Stimulated activated CD4-positive, alpha-beta T cell treated with anti-CD3 and anti-CD28 coated beads, Interleukin-12 subunit alpha, Interleukin-12 subunit beta, amount 100 ng/mL, for 24 hours (primary cell): ENCODE measurements around the gene ILF2.
"Not testable (repeated sequence)": the region's sequence is repeated elsewhere in the genome, so short reads cannot be mapped to it uniquely, and the experiment has no call there.

Experiments used
- DNase-seq, 2 experiments: peaks; one replicate each; pipeline ENCODE4 v3.0.0-alpha.2; 2020; ENCODE audit warnings: low read depth in 2 of 2

The ILF2 gene

GRCh38 chr1:153649137-153649862, 21.5 kb downstream of the ILF2 start:
- DNase-seq: no peak

GRCh38 chr1:153648000-153648643, 22.7 kb downstream of the ILF2 start:
- no peak for DNase-seq

- no peak for DNase-seq
Measured at GRCh38 chr1:153647346-153647714, 23.5 kb downstream of the ILF2 start.

DNA sequence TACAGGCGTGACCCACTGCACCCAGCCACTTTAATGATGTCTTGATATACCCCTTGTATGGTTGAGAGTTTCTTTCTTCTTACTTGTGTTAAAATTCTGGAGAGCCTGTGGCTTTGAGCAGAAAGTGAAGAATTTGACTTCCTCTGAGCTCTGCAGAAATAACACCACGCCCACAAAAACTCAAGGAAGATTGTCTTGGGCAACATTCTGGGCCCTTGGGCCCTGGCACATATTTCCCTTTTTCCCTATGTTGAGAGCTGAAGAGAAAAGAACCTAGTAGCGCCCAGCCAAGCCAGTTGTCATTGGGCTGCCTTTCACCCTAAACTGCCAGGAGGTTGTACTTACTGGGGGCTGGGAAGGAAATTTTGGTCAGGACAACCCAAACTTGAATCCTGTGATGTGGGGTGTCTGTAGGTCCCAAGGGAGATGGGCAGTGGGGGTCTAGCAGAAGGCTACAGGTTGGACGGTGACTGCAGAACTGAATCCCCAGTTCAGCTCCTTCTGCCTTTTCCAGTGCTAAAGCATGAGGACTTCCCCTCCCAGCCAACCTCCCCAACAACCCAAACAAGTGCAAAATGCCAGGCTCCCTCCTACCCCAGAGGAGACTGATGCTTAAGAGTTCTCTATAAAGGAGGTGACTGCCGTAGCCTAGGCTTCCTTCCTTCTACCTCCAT, 24.0 kb downstream of the ILF2 start:
- no peak for DNase-seq

- DNase-seq: no peak
Measured at GRCh38 chr1:153643816-153644215, 27.0 kb downstream of the ILF2 start.

GRCh38 chr1:153643100-153643499, 27.7 kb downstream of the ILF2 start:
- DNase-seq: no peak

DNA sequence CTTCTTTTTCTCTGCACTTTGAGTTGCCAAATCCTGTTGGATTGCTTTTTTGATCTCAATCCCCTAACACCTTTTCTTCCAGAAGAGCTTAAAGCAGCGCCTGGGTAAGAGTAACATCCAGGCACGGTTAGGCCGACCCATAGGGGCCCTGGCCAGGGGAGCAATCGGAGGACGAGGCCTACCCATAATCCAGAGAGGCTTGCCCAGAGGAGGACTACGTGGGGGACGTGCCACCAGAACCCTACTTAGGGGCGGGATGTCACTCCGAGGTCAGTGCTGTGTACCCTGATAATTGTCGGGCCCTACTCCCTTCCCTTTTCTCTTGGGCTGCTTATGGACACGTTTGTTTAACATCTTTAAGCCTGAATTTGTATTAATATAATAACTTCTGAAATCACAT, 28.6 kb downstream of the ILF2 start:
- no peak for DNase-seq

DNA sequence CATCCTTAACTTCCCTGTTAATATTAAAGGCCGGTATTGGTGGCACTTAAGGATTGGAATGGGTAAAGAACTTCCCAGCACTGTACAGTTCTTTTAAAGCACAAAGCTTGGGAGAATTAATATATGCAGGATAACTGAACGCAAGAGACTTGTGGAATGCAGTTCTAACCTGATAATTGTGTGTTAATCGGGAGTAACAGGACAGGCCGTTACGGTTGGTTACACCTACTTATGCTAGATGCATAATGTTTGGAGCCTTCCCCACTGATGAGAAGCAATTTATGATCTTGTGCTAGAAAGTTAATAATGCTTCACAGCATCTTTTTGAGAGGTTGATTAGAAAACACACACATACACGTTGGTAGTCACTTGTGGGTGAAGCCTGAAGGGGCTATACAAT, 29.9 kb downstream of the ILF2 start:
- no peak for DNase-seq

DNA sequence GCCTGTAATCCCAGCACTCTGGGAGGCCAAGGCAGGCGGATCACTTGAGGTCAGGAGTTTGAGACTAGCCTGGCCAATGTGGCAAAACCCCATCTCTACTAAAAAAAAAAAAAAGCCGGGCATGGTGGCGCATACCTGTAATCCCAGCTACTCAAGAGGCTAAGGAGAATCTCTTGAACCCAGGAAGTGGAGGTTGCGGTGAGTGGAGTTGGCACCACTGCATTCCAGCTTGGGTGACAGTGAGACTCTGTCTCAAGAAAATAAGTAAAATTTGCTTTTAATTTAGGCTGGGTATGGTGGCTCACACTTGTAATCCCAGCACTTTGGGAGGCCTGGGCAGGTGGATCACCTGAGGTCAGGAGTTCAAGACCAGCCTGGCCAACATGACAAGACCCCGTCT, 30.6 kb downstream of the ILF2 start:
- not testable (repeated sequence) for DNase-seq

DNA sequence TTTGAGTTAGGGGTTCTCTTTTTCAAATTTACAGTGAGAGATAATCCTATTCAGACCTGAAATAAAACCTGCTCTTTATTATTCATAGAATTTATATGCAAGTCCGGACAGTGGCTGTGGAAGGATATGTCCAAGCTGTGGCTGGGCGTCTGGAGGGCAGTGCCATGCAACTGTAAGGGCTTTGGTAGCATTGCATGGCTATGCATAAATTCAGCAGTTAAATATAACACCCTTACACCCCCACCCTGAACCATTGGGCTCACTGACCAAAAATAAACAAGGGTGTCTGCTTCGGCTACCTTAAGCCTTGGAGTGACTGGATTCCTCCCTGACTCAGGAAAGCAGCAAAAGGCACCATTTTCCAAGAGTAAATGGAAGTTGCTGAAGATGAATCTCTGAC, 31.5 kb downstream of the ILF2 start:
- no peak for DNase-seq

DNA sequence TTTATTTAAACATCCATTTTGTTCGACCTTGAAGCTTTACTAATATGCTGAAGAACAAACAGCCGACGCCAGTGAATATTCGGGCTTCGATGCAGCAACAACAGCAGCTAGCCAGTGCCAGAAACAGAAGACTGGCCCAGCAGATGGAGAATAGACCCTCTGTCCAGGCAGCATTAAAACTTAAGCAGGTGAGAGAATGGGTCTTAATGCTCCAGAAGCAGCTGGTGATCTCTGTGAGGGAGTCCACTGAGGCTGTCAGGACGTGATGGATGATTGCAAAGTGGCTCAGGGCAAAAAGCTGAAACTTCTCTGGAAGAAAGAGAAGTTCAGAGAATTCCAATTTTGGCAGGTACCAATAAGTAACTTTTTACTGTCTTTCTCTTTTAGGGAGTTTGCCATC, 32.5 kb downstream of the ILF2 start:
- DNase-seq: no peak

DNA sequence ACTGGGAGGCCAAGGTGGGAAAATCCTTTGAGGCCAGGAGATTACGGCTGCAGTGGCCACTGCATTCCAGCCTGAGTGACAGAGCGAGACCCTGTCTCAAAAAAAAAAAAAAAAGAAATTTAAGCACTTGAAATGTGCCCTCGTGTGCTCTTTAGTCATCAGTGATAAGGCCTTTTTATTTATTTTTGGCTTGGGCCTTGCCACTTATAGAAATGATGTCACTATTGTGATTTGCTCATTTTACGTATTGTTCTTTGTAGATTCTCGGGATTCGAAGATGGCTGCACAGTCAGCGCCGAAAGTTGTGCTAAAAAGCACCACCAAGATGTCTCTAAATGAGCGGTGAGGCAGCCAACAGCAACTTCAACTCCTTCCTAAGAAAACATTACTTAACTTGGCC, 34.5 kb downstream of the ILF2 start:
- no peak for DNase-seq

DNA sequence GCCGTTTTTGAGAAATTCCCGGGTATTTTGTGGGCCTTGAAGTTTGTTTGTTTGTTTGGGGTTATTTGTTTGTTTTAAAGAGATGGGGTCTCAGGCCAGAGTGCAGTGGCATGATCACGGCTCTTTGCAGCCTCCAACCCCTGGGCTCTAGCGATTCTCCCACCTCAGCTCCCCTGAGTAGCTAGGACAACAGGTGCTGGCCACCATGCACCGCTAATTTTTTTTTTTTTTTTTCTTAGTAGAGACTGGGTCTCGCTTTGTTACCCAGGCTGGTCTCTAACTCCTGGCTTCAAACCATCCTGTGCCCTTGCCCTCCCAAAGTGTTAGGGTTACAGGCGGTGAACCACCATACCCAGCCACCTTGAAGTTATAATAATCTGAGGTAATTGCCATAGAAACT, 34.9 kb downstream of the ILF2 start:
- DNase-seq: no peak

DNA sequence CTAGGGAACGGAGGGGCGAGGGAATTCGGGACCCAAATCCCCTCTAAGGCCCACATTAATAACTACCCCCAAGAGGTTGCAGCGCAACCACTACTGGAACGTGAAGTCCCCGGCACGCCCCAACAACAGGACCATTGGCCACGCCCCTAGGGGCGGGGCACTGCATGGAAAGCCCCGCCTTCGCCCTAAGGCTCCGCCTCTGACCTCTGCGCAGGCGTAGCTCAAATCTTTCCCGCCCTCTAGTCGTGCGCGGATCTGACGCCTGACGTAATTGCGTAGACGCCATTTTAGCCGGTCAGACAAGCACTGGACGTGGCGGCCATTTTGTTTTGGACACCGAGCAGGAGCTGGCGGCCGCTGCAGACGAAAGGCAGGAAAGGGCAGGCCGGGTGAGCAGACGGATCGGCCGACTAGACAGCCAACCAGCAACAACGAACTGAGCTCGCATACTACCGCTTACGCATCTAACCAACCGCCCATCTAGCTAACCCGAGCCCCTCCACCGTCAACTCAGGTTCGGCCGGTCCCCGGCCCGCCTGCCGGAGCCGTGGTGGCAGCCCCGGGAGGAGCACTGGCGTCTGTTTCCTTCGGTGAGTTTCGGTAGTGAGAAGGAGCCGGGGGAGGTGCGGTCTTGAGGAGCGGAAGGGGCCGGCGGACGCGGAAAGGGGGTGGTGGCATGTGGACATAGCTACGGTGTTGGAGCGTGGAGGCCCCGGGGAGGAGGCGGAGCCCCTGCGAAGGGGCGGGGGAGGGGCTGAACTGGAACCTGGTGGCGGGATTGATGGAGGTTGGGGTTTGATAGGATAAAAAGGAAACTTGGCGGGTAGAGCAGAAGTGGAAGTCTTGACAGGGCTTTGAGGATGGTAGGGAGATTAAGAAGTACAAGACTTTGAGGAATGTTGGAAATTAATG, 36.8 kb downstream of the ILF2 start, which contains the start of gene CHTOP:
Gene CHTOP (plus strand): TSS at position 313 of the 912 bp plus-strand sequence. CDS start 2,523 bp downstream, outside the sequence.
- peak; percentile 95 to 96 for DNase-seq

DNA sequence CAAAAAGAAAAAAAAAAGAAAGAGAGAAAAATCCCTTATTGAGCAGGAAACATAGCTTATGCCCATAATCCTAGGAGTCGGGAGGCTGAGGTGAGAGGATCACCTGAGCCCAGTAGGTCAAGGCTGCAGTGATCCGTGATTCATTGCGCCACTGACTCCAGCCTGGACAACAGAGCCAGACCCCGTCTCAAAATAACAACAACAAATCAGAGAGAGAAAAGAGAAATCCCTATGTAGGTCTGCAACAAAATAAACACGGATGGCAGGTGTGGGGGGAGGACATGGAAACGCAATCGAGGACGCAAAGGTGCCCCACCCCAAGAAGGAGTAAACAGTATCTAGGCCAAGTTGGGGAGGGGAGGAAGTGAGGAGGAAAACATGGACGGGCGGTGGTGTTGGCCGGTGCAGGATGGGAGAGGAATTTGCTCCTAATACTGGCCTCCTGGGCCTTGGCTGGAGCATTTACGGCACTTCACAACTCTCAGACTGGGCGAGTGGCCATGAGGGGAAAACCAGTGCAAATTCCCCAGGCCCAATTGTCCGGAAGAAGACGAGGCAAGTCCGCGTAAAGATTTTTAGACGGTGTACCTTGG, 37.5 kb downstream of the ILF2 start:
- no peak for DNase-seq

GRCh38 chr1:153631047-153632022, 39.5 kb downstream of the ILF2 start:
- DNase-seq: no peak

- DNase-seq: no peak
Measured at GRCh38 chr1:153630384-153630783, 40.4 kb downstream of the ILF2 start.

- no peak for DNase-seq
Measured at GRCh38 chr1:153629971-153630370, 40.8 kb downstream of the ILF2 start.

- DNase-seq: no peak
Measured at GRCh38 chr1:153629343-153629665, 41.5 kb downstream of the ILF2 start.

GRCh38 chr1:153628638-153629342, 42.0 kb downstream of the ILF2 start:
- DNase-seq: no peak
